GM12878 (cell line): ENCODE measurements around the gene SIT1. TPM values are rescaled to one million over a fixed set of nuclear protein-coding genes. Genes with fewer than 3 reads are reported as not detected.

Source experiments
- ATAC-seq: fragments of 200-7000 bp; cut with Tn5 transposase; 3 replicates; pipeline ENCODE4 v1.9.1; 2020; ENCODE audit warnings: mild to moderate bottlenecking, moderate library complexity
- BruUV-seq: library from RNA; stranded (reverse); fragments of 400-500 nt; replicated peaks from 2 replicates; lab custom pipeline; 2021; lab: Mats Ljungman, UMichigan
- CTCF ChIA-PET: fragments of 300-600 bp; sonication (Branson Sonifier 250); formaldehyde crosslinking; extraction: SDS; loops from one replicate; lab custom pipeline; 2021; ENCODE audit warnings: inconsistent platforms; lab: Yijun Ruan, JAX
- POLR2A ChIA-PET: fragments of 350-600 bp; formaldehyde crosslinking; extraction: SDS; loops from one replicate; lab custom pipeline; 2021; ENCODE audit warnings: inconsistent platforms; lab: Charles Lee
- RAD21 ChIA-PET: fragments of 300-600 bp; sonication (Branson Sonifier 250); formaldehyde crosslinking; loops from one replicate; lab custom pipeline; 2023; ENCODE audit warnings: antibody characterized with exemption; ENCODE audit not compliant: unreplicated experiment; lab: Charles Lee
- SMC1A ChIA-PET: fragments of 300-600 bp; sonication (Branson Sonifier 250); formaldehyde crosslinking; loops from one replicate; lab custom pipeline; 2023; ENCODE audit not compliant: unreplicated experiment, uncharacterized antibody; lab: Charles Lee
- DNase-seq: peaks from one replicate; pipeline ENCODE4 v3.0.0-alpha.2; 2011; ENCODE audit warnings: low read depth, low spot score
- FAIRE-seq: peaks from 3 replicates; lab custom pipeline; 2011; peaks lifted over from hg19 to GRCh38; lab: Jason Lieb, UNC
- H2AFZ ChIP-seq: 2 replicates; pipeline ENCODE4 v1.6.0; 2011; ENCODE audit warnings: low read depth, low read length, control low read depth; ENCODE audit not compliant: control insufficient read depth
- H3K27ac ChIP-seq: 2 replicates; pipeline ENCODE4 v1.5.1; 2011; ENCODE audit warnings: control low read depth; ENCODE audit not compliant: control insufficient read depth, insufficient read depth
- H3K27me3 ChIP-seq, 2 experiments: replicated peaks in 1 of 2; 2 replicates each; pipeline versions ENCODE4 v1.6.0 to v1.6.1; 2011; ENCODE audit warnings: low read length in 1 of 2; ENCODE audit not compliant: control insufficient read depth in 2 of 2, insufficient read depth in 2 of 2
- H3K36me3 ChIP-seq, 2 experiments: 2 replicates each; pipeline ENCODE4 v1.5.1; 2011; ENCODE audit warnings: low read length in 1 of 2; ENCODE audit not compliant: control insufficient read depth in 2 of 2, insufficient read depth in 2 of 2
- H3K4me1 ChIP-seq: 2 replicates; pipeline ENCODE4 v1.6.1; 2011; ENCODE audit warnings: mild to moderate bottlenecking, low read length, moderate library complexity, mixed read lengths; ENCODE audit not compliant: control insufficient read depth, insufficient read depth
- H3K4me2 ChIP-seq: 2 replicates; pipeline ENCODE4 v1.6.0; 2011; ENCODE audit warnings: control low read depth; ENCODE audit not compliant: control insufficient read depth, insufficient read depth
- H3K4me3 ChIP-seq: fragments of 200-600 bp; sonication (generic); 2 replicates; pipeline ENCODE4 v1.5.1; 2016
- H3K79me2 ChIP-seq: 2 replicates; pipeline ENCODE4 v1.6.0; 2011; ENCODE audit warnings: low read length; ENCODE audit not compliant: control insufficient read depth, insufficient read depth
- H3K9ac ChIP-seq: 2 replicates; pipeline ENCODE4 v1.8.0; 2011; ENCODE audit warnings: low read length, control low read depth, mixed read lengths; ENCODE audit not compliant: control insufficient read depth, insufficient read depth
- H3K9me3 ChIP-seq: replicated peaks from 3 replicates; pipeline ENCODE4 v1.5.1; 2011; ENCODE audit warnings: mild to moderate bottlenecking, low read length; ENCODE audit not compliant: control insufficient read depth, insufficient read depth
- H4K20me1 ChIP-seq: 2 replicates; pipeline ENCODE4 v1.6.0; 2011; ENCODE audit not compliant: control insufficient read depth, insufficient read depth
- BACH1 ChIP-seq: fragments of 450-650 bp; IDR thresholded peaks from 2 replicates; pipeline ENCODE4 v1.6.1; 2017; ENCODE audit warnings: mild to moderate bottlenecking, borderline replicate concordance
- CEBPZ ChIP-seq: fragments of 150-350 bp; IDR thresholded peaks from 2 replicates; pipeline ENCODE4 v1.6.1; 2016; ENCODE audit warnings: low read depth, low read length
- E4F1 ChIP-seq: fragments of 450-650 bp; IDR thresholded peaks from 2 replicates; pipeline ENCODE4 v1.6.1; 2018; ENCODE audit warnings: borderline replicate concordance, mild to moderate bottlenecking; ENCODE audit not compliant: partially characterized antibody
- GATAD2B ChIP-seq: fragments of 450-650 bp; conservative IDR thresholded peaks from 2 replicates; pipeline ENCODE4 v1.6.1; 2017; ENCODE audit warnings: low read depth, mild to moderate bottlenecking, moderate library complexity
- HCFC1 ChIP-seq: fragments of 150-350 bp; IDR thresholded peaks from 2 replicates; pipeline ENCODE4 v1.6.1; 2014; ENCODE audit warnings: low read length
- MLLT1 ChIP-seq: fragments of 450-650 bp; IDR thresholded peaks from 2 replicates; pipeline ENCODE4 v1.6.1; 2016; ENCODE audit warnings: mild to moderate bottlenecking
- ZNF687 ChIP-seq: fragments of 450-650 bp; IDR thresholded peaks from 2 replicates; pipeline ENCODE4 v1.6.1; 2017; ENCODE audit warnings: mild to moderate bottlenecking, moderate library complexity
- WGBS: methylation state at CpG from one replicate; pipeline ENCODE4 v1.1.6; 2016; ENCODE audit warnings: low lambda C conversion rate; ENCODE audit not compliant: insufficient replicate concordance, insufficient coverage; ENCODE audit errors: missing lambda C conversion rate; 5-methylcytosine and 5-hydroxymethylcytosine counted together
- in situ Hi-C: fragments of 300-500 bp; cut with MboI; formaldehyde crosslinking; loops from 9 replicates; pipeline ENCODE4 v1.14.3; 2018; ENCODE audit warnings: mixed read lengths
- intact Hi-C: fragments of 100-400 bp; cut with micrococcal nuclease; formaldehyde crosslinking; loops from one replicate; pipeline ENCODE4 v1.14.2; 2022; ENCODE audit not compliant: unreplicated experiment
- polyA plus RNA-seq, 11 experiments: library from polyadenylated mRNA; depleted of rRNA in 4 of 11; unstranded in 6 of 11; stranded (reverse) in 5 of 11; fragments of >200 nt; fragmentation: Nextera tagmentation in 4 of 11; fragmentation: Illumina TruSeq in 1 of 11; extraction: Ambion mirVana in 4 of 11; extraction: Trizol in 1 of 11; gene quantifications; 1 replicate in 1 of 11; 2 replicates in 10 of 11; pipeline versions ENCODE4 v1.2.1 to v1.2.3, GENCODE V29; 2011 to 2016; ENCODE audit warnings: inconsistent platforms in 2 of 11, missing spikeins in 2 of 11, low read depth in 1 of 11
- total RNA-seq, 4 experiments: library from RNA; depleted of rRNA in 3 of 4; stranded (reverse); fragments of >200 nt in 3 of 4; fragmentation: Illumina TruSeq in 1 of 4; extraction: Trizol in 1 of 4; gene quantifications; 2 replicates each; pipeline versions ENCODE4 v1.2.1 to v1.2.3, GENCODE V29; 2013 to 2021

Gene SIT1
- total and polyA plus RNA-seq, 10 of the 15 experiments (the other 5 are each of a cell fraction or from before 2014, with no cell fraction given) = 0.97 to 137 (median 59.7) TPM

- 94% methylated on average over 1 of the region's 2 CpGs for WGBS
- in situ Hi-C loops = no loop called here
- RAD21 ChIA-PET = interaction anchor here (0.7 to 9.6 kb wide), 4 partner anchors 12 to 1020 kb away, joined by 3 to 133 read pairs (median 3); partner anchors contain the start of genes ARHGEF39, CREB3 and TLN1
These were observed 2.9 kb upstream of the SIT1 start for GRCh38 chr9:35653611-35654010.

More at GRCh38 chr9:35653611-35654010, 2.9 kb upstream of the SIT1 start:
- no peaks in the 10 kb centered on the region for H3K36me3 ChIP-seq
- no peak overlapping the region for H3K4me2 ChIP-seq
- no peak overlapping the region for H2AFZ ChIP-seq
- peaks cover 21% of the 10 kb centered on the region for H3K79me2 ChIP-seq
- BruUV-seq = no TSS peak
- no peaks in the 10 kb centered on the region for H3K27me3 ChIP-seq
- no peak overlapping the region for H3K27ac ChIP-seq
- H3K9me3 ChIP-seq = no peaks in the 10 kb centered on the region
- H3K9ac ChIP-seq = no peak overlapping the region
- ChIA-PET CTCF (interaction anchor here (1.6 kb wide), 1 partner anchor 42 kb away, joined by 3 read pairs; no protein-coding TSS in a partner anchor), POLR2A (interaction anchor here (0.6 to 11.1 kb wide), 4 partner anchors 33 to 907 kb away, joined by 3 to 127 read pairs (median 4); partner anchors contain the start of genes CREB3 and TLN1), SMC1A (interaction anchor here (0.6 to 1.4 kb wide), 3 partner anchors 9 to 82 kb away, joined by 3 to 4 read pairs (median 3); no protein-coding TSS in a partner anchor)
- intact Hi-C loops = loop anchor here (10.0 kb wide), 1 partner anchor 171 kb away; the partner anchor contains the start of genes FAM221B and TMEM8B
- no peak for DNase-seq
- FAIRE-seq = no peak
- peaks cover 22% of the 10 kb centered on the region for H3K4me1 ChIP-seq
- no peak overlapping the region for H3K4me3 ChIP-seq
- H4K20me1 ChIP-seq = no peaks in the 10 kb centered on the region
- no peak for ATAC-seq
- TF ChIP-seq E4F1 = no peak
- TF ChIP-seq CEBPZ = no peak
- TF ChIP-seq MLLT1 = no peak
- TF ChIP-seq BACH1 = no peak
- no peak for TF ChIP-seq HCFC1
- no peak for TF ChIP-seq ZNF687
- TF ChIP-seq GATAD2B = no peak
- TF ChIP-seq, all 136 proteins: peak for 0
